ENCODE data around the gene MYO1D.

GRCh38 chr17:32855620-32856019, 21.3 kb downstream of the MYO1D start:
- no peak for TF ChIP-seq TAF1 (IDR thresholded peaks at IDR 0.05; ENCODE audit: low read depth)
- TF ChIP-seq CEBPB (IDR thresholded peaks at IDR 0.05): no peak
- no peak for TF ChIP-seq RAD21 (IDR thresholded peaks at IDR 0.05; ENCODE audit: low read depth)
- no peak for TF ChIP-seq REST (IDR thresholded peaks at IDR 0.05; ENCODE audit: low read depth)
- no peak for TF ChIP-seq EP300 (IDR thresholded peaks at IDR 0.05; ENCODE audit: borderline replicate concordance)
- TF ChIP-seq TCF12 (IDR thresholded peaks at IDR 0.05; ENCODE audit: low read depth): no peak
- TF ChIP-seq YY1 (IDR thresholded peaks at IDR 0.05; ENCODE audit: low read depth): no peak
- TF ChIP-seq MAX (IDR thresholded peaks at IDR 0.05): no peak

All from Ishikawa (cell line).